MCF 10A (cell line): ENCODE data around the gene SP2. TPM values are rescaled to one million over a fixed set of nuclear protein-coding genes. Genes with fewer than 3 reads are reported as not detected.

Experiments used
- BruUV-seq: library from RNA; stranded (reverse); fragments of 400-500 nt; replicated peaks from 2 replicates; lab custom pipeline; 2021; lab: Mats Ljungman, UMichigan
- CTCF ChIA-PET: fragments of 300-600 bp; sonication (Branson Sonifier 250); formaldehyde crosslinking; extraction: SDS; loops from one replicate; lab custom pipeline; 2021; ENCODE audit warnings: antibody characterized with exemption, inconsistent platforms; lab: Yijun Ruan, JAX
- POLR2A ChIA-PET: fragments of 300-600, 350-650 bp; sonication (Branson Sonifier 250); formaldehyde crosslinking; extraction: SDS; loops from one replicate; lab custom pipeline; 2020; ENCODE audit warnings: antibody characterized with exemption, inconsistent platforms; lab: Yijun Ruan, JAX
- DNase-seq: peaks from one replicate; pipeline ENCODE4 v3.0.0-alpha.2; 2018; ENCODE audit not compliant: unreplicated experiment
- H3K27ac Mint-ChIP-seq: one replicate; pipeline ENCODE4 v1.8.0; 2022; ENCODE audit warnings: mild to moderate bottlenecking, low read depth, mixed read lengths; ENCODE audit not compliant: unreplicated experiment
- H3K27me3 Mint-ChIP-seq: one replicate; pipeline ENCODE4 v1.8.0; 2022; ENCODE audit warnings: mixed read lengths; ENCODE audit not compliant: insufficient read depth, unreplicated experiment
- H3K36me3 Mint-ChIP-seq: one replicate; pipeline ENCODE4 v1.8.0; 2022; ENCODE audit warnings: mild to moderate bottlenecking, moderate library complexity, mixed read lengths; ENCODE audit not compliant: insufficient read depth, unreplicated experiment
- H3K4me1 Mint-ChIP-seq: one replicate; pipeline ENCODE4 v1.8.0; 2022; ENCODE audit warnings: mixed read lengths; ENCODE audit not compliant: insufficient read depth, unreplicated experiment
- H3K4me3 Mint-ChIP-seq: one replicate; pipeline ENCODE4 v1.8.0; 2022; ENCODE audit warnings: mild to moderate bottlenecking, moderate library complexity, mixed read lengths; ENCODE audit not compliant: unreplicated experiment
- H3K9me3 Mint-ChIP-seq: one replicate; pipeline ENCODE4 v1.8.0; 2022; ENCODE audit warnings: mixed read lengths; ENCODE audit not compliant: unreplicated experiment
- CTCF ChIP-seq: fragments of 200-600 bp; IDR thresholded peaks from one replicate; pipeline ENCODE4 v1.8.0; 2022; ENCODE audit warnings: antibody characterized with exemption, mild to moderate bottlenecking; ENCODE audit not compliant: unreplicated experiment
- intact Hi-C: fragments of 100-400 bp; cut with micrococcal nuclease; formaldehyde crosslinking; loops from 2 replicates; pipeline ENCODE4 v1.14.1; 2022
- total RNA-seq: library from RNA; stranded (reverse); gene quantifications from 2 replicates; pipeline ENCODE4 v1.2.3, GENCODE V29; 2022

SP2 gene
- total RNA-seq, 1 experiment from 2014 or later = 15.1 TPM

GRCh38 chr17:47891545-47892088 lies 4.4 kb upstream of the SP2 start:
- H3K4me3 Mint-ChIP-seq = no peak overlapping the region
- peaks cover 10% of the 10 kb centered on the region for H3K36me3 Mint-ChIP-seq
- no TSS peak for BruUV-seq
- H3K9me3 Mint-ChIP-seq = no peaks in the 10 kb centered on the region
- CTCF ChIA-PET = interaction anchor here (0.5 to 15.4 kb wide), 13 partner anchors 10 to 286 kb away, joined by 3 to 523 read pairs (median 4); partner anchors contain the start of genes PNPO, SCRN2 and SP6
- TF ChIP-seq CTCF = no peak
- no peaks in the 10 kb centered on the region for H3K27me3 Mint-ChIP-seq
- H3K27ac Mint-ChIP-seq = no peak overlapping the region
- POLR2A ChIA-PET = interaction anchor here (0.5 to 9.4 kb wide), 2 partner anchors 49 to 128 kb away, joined by 3 to 178 read pairs; partner anchors contain the start of gene SCRN2
- intact Hi-C loops = no loop called here
- no peak for DNase-seq
- H3K4me1 Mint-ChIP-seq = peaks cover 15% of the 10 kb centered on the region

GRCh38 chr17:47894498-47895346 lies 1.3 kb upstream of the SP2 start:
- Mint-ChIP-seq H3K27ac (peak overlapping the region; percentile 100), H3K9me3 (no peaks in the 10 kb centered on the region), H3K4me3 (peak overlapping the region; percentile 97), H3K36me3 (peaks cover 10% of the 10 kb centered on the region), H3K4me1 (peaks cover 26% of the 10 kb centered on the region), H3K27me3 (no peaks in the 10 kb centered on the region)
- ChIA-PET POLR2A (interaction anchor here (0.6 to 9.4 kb wide), 38 partner anchors 8 to 1613 kb away, joined by 3 to 178 read pairs (median 6); partner anchors contain the start of genes CDK5RAP3, KPNB1, LRRC46 and MRPL10), CTCF (interaction anchor here (0.5 to 15.4 kb wide), 10 partner anchors 10 to 604 kb away, joined by 3 to 523 read pairs (median 4); partner anchors contain the start of genes SCRN2 and SP6)
- no peak for DNase-seq
- no peak for TF ChIP-seq CTCF
- intact Hi-C loops = no loop called here
- BruUV-seq = no TSS peak

GRCh38 chr17:47895347-47895855 lies 635 bp upstream of the SP2 start:
- DNase-seq = no peak
- Mint-ChIP-seq H3K4me1 (peaks cover 26% of the 10 kb centered on the region), H3K27ac (peak overlapping the region; percentile 100), H3K36me3 (peaks cover 10% of the 10 kb centered on the region), H3K27me3 (no peaks in the 10 kb centered on the region), H3K9me3 (no peaks in the 10 kb centered on the region), H3K4me3 (peak overlapping the region; percentile 97)
- TSS peak; percentile 70 for BruUV-seq
- POLR2A ChIA-PET = interaction anchor here (0.5 to 9.4 kb wide), 47 partner anchors 9 to 760 kb away, joined by 3 to 178 read pairs (median 5); partner anchors contain the start of genes CDK5RAP3, KPNB1, LRRC46 and MRPL10
- TF ChIP-seq CTCF = no peak
- intact Hi-C loops = no loop called here
- CTCF ChIA-PET = interaction anchor here (0.5 to 15.4 kb wide), 11 partner anchors 10 to 149 kb away, joined by 3 to 523 read pairs (median 4); partner anchors contain the start of genes SCRN2 and SP6
